Measurements from ENCODE around the gene HOMER1. TPM values are rescaled to one million over a fixed set of nuclear protein-coding genes. Genes with fewer than 3 reads are reported as not detected.
A peak's percentile ranks its signal among the peaks of the same experiment; 100 is the strongest.

The HOMER1 gene
- total RNA-seq, 1 donor from 2014 or later = 16.7 TPM

DNA sequence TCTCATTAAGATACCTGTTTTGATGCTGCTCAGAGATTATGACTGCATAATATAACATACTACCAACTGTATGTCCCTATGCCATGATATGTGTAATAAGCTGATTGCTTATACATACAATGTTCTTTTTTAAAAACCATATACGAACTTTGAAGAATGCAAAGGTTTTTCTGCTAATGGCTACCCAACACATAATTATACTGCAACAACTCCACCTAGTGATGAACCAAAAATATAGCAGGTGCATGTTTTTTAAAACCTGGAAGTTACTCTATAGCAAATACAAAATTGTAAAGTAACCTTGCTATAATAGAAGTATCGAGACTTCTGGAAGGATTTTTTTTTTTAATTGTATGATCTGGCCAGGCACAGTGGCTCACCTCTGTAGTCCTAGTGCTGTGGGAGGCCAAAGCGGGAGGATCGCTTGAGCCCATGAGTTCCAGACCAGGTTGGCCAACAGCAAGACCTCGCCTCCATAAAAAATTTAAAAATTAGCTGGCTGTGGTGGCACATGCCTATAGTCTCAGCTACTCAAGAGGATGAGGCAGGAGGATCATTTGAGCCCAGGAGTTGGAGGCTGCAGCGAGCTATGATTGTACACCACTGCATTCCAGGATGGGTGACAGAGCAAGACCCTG lies 49.1 kb downstream of the HOMER1 start:
- Mint-ChIP-seq H3K27ac (ENCODE audit: unreplicated experiment) (no peak overlapping the region), H3K4me3 (ENCODE audit: unreplicated experiment) (no peak overlapping the region), H3K4me1 (ENCODE audit: unreplicated experiment) (peaks cover 11% of the 10 kb centered on the region), H3K9me3 (ENCODE audit: unreplicated experiment) (no peaks in the 10 kb centered on the region), H3K27me3 (ENCODE audit: unreplicated experiment) (peaks cover 1% of the 10 kb centered on the region), H3K36me3 (ENCODE audit: low read depth, unreplicated experiment) (no peaks in the 10 kb centered on the region)
- no peak for DNase-seq (ENCODE audit: low spot score)
- TF ChIP-seq CTCF (IDR thresholded peaks at IDR 0.05; ENCODE audit: unreplicated experiment) = peak; percentile 66

GRCh38 chr5:79464278-79464677 lies 49.7 kb downstream of the HOMER1 start:
- no peak for DNase-seq (ENCODE audit: low spot score)
- peaks cover 1% of the 10 kb centered on the region for H3K27me3 Mint-ChIP-seq (ENCODE audit: unreplicated experiment)
- H3K27ac Mint-ChIP-seq (ENCODE audit: unreplicated experiment) = no peak overlapping the region

DNA sequence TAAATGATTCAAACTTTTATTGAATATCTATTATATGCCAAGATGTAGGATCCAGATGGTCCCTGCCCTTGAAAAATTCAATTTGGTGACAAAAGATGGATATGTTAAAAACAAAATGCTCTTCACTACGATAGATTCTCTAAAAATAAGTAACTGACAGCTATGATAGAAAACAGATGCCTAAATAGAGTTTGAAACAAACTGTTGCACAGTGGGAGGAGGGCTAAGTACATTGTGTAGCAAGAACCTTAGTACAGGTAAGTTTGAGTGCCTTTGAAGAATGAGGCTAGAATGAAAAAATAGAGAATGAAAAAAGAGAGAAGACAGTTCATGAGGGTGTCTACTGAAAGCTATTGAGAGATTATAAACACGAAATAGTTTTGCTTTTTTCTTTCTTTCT lies 54.3 kb downstream of the HOMER1 start:
- DNase-seq (ENCODE audit: low spot score) = no peak
- TF ChIP-seq CTCF (IDR thresholded peaks at IDR 0.05; ENCODE audit: unreplicated experiment) = no peak
- H3K36me3 Mint-ChIP-seq (ENCODE audit: low read depth, unreplicated experiment) = no peaks in the 10 kb centered on the region
- peaks cover 5% of the 10 kb centered on the region for H3K27me3 Mint-ChIP-seq (ENCODE audit: unreplicated experiment)
- H3K4me3 Mint-ChIP-seq (ENCODE audit: unreplicated experiment) = no peak overlapping the region
- no peaks in the 10 kb centered on the region for H3K9me3 Mint-ChIP-seq (ENCODE audit: unreplicated experiment)
- H3K4me1 Mint-ChIP-seq (ENCODE audit: unreplicated experiment) = peaks cover 10% of the 10 kb centered on the region
- no peak overlapping the region for H3K27ac Mint-ChIP-seq (ENCODE audit: unreplicated experiment)

More at GRCh38 chr5:79464278-79464677, 49.7 kb downstream of the HOMER1 start:
- no peak overlapping the region for H3K4me3 Mint-ChIP-seq (ENCODE audit: unreplicated experiment)
- no peaks in the 10 kb centered on the region for H3K9me3 Mint-ChIP-seq (ENCODE audit: unreplicated experiment)
- TF ChIP-seq CTCF (IDR thresholded peaks at IDR 0.05; ENCODE audit: unreplicated experiment) = no peak
- peaks cover 11% of the 10 kb centered on the region for H3K4me1 Mint-ChIP-seq (ENCODE audit: unreplicated experiment)
- H3K36me3 Mint-ChIP-seq (ENCODE audit: low read depth, unreplicated experiment) = no peaks in the 10 kb centered on the region

DNA sequence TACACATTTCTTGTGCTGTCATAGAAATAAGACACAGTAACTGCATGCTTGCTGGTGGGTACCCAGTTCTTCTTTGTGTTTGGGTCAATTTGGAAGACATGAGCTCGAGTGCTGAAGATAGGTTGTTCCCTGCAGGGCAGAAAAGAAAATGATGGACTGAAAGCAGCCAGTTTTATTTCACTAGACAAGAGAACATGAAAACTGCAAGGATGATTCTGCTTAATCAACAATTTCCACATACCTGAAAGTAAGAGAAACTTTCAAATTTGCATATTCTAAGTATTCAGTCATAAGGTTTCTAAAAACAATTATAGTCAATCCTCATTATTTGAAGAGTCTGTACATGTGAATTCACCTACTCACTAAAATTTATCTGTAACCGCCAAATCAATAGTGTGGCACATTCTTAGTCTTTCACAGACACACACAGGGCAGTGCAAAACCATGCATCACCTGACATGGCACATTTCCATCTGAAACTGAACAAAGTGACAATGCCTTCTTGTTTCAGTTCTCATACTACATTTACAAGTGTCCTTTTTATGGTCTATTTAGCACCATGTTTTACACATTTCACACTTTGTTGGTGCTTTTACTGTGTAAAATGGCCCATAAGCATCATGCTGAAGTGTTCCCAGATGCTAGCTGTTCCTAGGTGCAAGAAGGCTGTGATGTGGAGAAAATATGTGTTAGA lies 56.9 kb downstream of the HOMER1 start:
- Mint-ChIP-seq H3K4me3 (ENCODE audit: unreplicated experiment) (no peak overlapping the region), H3K27me3 (ENCODE audit: unreplicated experiment) (peaks cover 5% of the 10 kb centered on the region), H3K27ac (ENCODE audit: unreplicated experiment) (no peak overlapping the region), H3K36me3 (ENCODE audit: low read depth, unreplicated experiment) (no peaks in the 10 kb centered on the region), H3K4me1 (ENCODE audit: unreplicated experiment) (no peaks in the 10 kb centered on the region), H3K9me3 (ENCODE audit: unreplicated experiment) (no peaks in the 10 kb centered on the region)
- no peak for DNase-seq (ENCODE audit: low spot score)
- no peak for TF ChIP-seq CTCF (IDR thresholded peaks at IDR 0.05; ENCODE audit: unreplicated experiment)

DNA sequence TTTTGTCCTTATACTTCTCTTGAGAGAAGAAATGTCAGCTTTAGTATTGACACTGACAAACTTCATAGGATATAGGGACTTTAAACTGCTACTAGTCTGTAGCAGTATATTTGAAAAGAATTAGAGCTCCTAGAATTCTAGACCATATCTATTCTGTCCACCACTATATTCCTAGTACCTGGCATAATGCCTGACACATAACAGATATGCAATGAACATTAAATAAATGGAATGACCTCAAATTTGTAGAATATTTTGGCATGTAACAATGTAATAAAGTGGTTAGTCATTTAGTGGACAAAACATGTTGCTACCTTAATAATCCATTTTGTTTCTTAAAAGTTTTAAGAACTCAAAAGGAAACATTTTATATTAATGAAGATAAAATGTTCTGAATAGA lies 57.5 kb downstream of the HOMER1 start:
- Mint-ChIP-seq H3K27me3 (ENCODE audit: unreplicated experiment) (peaks cover 5% of the 10 kb centered on the region), H3K9me3 (ENCODE audit: unreplicated experiment) (no peaks in the 10 kb centered on the region), H3K4me3 (ENCODE audit: unreplicated experiment) (no peak overlapping the region), H3K36me3 (ENCODE audit: low read depth, unreplicated experiment) (no peaks in the 10 kb centered on the region), H3K4me1 (ENCODE audit: unreplicated experiment) (no peaks in the 10 kb centered on the region), H3K27ac (ENCODE audit: unreplicated experiment) (no peak overlapping the region)
- no peak for TF ChIP-seq CTCF (IDR thresholded peaks at IDR 0.05; ENCODE audit: unreplicated experiment)
- no peak for DNase-seq (ENCODE audit: low spot score)

Measured in endothelial cell (in vitro differentiated cells).